ENCODE results near the gene YIPF5.

GRCh38 chr5:144143625-144144024 is 26.8 kb downstream of the YIPF5 start:
- TF ChIP-seq, protein P1, sequence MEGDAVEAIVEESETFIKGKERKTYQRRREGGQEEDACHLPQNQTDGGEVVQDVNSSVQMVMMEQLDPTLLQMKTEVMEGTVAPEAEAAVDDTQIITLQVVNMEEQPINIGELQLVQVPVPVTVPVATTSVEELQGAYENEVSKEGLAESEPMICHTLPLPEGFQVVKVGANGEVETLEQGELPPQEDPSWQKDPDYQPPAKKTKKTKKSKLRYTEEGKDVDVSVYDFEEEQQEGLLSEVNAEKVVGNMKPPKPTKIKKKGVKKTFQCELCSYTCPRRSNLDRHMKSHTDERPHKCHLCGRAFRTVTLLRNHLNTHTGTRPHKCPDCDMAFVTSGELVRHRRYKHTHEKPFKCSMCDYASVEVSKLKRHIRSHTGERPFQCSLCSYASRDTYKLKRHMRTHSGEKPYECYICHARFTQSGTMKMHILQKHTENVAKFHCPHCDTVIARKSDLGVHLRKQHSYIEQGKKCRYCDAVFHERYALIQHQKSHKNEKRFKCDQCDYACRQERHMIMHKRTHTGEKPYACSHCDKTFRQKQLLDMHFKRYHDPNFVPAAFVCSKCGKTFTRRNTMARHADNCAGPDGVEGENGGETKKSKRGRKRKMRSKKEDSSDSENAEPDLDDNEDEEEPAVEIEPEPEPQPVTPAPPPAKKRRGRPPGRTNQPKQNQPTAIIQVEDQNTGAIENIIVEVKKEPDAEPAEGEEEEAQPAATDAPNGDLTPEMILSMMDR (IDR thresholded peaks at IDR 0.05), result no peak
- TF ChIP-seq POLR2A (IDR thresholded peaks at IDR 0.05), result no peak
